Measurements from ENCODE around the gene SMG7.
A peak's percentile ranks its signal among the peaks of the same experiment; 100 is the strongest.

SMG7 gene

GRCh38 chr1:183600136-183600535 is 127.8 kb downstream of the SMG7 start:
- Histone ChIP-seq H3K36me3 (ENCODE audit: insufficient read depth, low read length) (no peaks in the 10 kb centered on the region), H3K4me3 (ENCODE audit: low read depth, low read length) (no peak overlapping the region), H3K4me1 (ENCODE audit: control insufficient read depth, insufficient read depth, low read length, unreplicated experiment) (peaks cover 5% of the 10 kb centered on the region), H2AFZ (ENCODE audit: low read length, unreplicated experiment) (no peak overlapping the region), H3K27me3 (ENCODE audit: insufficient read depth, low read length) (no peaks in the 10 kb centered on the region), H3K79me2 (ENCODE audit: control insufficient read depth, insufficient read depth, low read length, unreplicated experiment) (no peaks in the 10 kb centered on the region), H3K27ac (ENCODE audit: low read depth, low read length) (peak overlapping the region; percentile 41; the same call in 1 of the 2 replicates)

GRCh38 chr1:183600634-183601033 is 128.3 kb downstream of the SMG7 start:
- Histone ChIP-seq H3K27me3 (ENCODE audit: insufficient read depth, low read length) (no peaks in the 10 kb centered on the region), H3K79me2 (ENCODE audit: control insufficient read depth, insufficient read depth, low read length, unreplicated experiment) (no peaks in the 10 kb centered on the region), H3K27ac (ENCODE audit: low read depth, low read length) (peak overlapping the region; percentile 41; the same call in 1 of the 2 replicates), H2AFZ (ENCODE audit: low read length, unreplicated experiment) (no peak overlapping the region), H3K4me1 (ENCODE audit: control insufficient read depth, insufficient read depth, low read length, unreplicated experiment) (peaks cover 5% of the 10 kb centered on the region), H3K36me3 (ENCODE audit: insufficient read depth, low read length) (no peaks in the 10 kb centered on the region), H3K4me3 (ENCODE audit: low read depth, low read length) (no peak overlapping the region)

- Histone ChIP-seq H3K4me3 (ENCODE audit: low read depth, low read length) (no peak overlapping the region), H2AFZ (ENCODE audit: low read length, unreplicated experiment) (no peak overlapping the region), H3K27me3 (ENCODE audit: insufficient read depth, low read length) (no peaks in the 10 kb centered on the region), H3K4me1 (ENCODE audit: control insufficient read depth, insufficient read depth, low read length, unreplicated experiment) (peaks cover 5% of the 10 kb centered on the region), H3K27ac (ENCODE audit: low read depth, low read length) (no peak overlapping the region), H3K36me3 (ENCODE audit: insufficient read depth, low read length) (no peaks in the 10 kb centered on the region), H3K79me2 (ENCODE audit: control insufficient read depth, insufficient read depth, low read length, unreplicated experiment) (no peaks in the 10 kb centered on the region)
Observed at GRCh38 chr1:183602510-183602909, 130.2 kb downstream of the SMG7 start.
